ENCODE data around the gene TXNRD2.

The TXNRD2 gene

DNA sequence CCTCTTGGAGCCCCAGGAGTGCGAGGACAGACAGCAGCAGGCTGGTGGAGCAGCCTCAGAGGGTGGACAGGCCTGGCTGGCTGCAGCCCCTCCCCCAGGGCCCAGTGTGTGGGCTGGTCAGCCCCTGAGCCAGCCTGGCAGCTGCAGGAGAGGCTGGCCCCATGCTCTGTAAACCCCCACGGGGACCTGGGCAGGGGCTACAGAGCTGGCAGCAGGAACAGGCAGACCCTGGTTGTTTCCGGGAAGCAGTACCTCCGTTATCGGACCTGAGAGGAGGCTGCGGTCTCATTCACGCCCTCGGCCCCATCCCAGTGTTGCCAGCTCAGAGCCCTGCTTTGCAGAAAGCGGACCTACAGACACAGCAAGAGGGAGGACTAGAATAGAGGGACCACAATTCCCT is 38.6 kb downstream of the TXNRD2 start:
- DNase-seq, result no peak

DNA sequence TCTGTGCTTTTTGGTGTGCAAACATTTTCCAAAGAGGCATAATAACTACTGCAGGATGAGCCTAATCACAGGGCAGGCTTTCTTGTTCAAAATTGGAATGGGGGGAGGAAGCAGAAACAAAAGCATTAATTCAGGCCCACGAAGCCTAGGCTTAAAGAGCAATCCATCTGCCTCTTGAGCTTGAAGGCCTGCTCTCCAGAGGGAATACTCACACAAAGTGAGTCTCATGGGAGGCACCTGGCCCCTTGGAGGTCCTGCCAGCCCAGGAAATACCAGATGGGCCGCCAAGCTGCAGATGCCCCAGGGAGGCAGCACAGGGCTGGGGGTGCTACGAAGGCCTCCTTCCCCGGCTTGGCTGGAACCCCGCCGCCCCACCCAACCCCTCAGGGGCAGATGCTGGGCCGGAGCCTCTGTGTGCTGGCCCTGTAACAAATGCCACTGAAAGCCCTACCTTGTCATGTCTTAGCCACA is 39.3 kb downstream of the TXNRD2 start:
- no peak for DNase-seq

DNA sequence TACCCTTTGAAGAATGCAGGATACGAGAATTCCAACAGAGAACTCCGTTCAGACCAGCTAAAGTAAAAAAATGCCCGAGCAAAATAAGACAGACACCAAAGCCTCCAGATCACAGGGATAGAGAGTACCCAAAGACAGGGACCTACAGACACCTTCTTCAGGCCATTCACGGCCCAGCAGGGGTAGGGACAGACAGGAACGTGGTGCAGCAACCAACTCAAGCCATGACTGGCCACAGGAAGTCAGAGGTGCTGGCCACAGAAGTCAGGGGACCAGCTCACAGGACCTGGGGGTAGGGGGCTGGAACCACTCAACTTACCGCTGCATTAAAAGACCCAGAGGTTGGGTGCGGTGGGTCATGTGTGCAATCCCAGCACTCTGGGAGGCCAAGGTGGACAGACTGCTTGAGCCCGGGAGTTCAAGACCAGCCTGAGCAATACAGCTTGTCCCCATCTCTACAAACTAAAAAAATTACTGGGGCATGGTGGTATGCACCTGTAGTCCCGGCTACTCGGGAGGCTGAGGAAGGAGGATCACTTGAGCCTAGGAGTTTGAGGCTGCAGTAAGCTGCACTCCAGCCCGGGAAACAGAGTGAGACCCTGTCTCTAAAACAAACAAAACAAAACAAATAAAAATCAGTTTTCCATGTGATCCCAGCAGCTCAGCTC is 39.9 kb downstream of the TXNRD2 start:
- DNase-seq, result no peak

DNA sequence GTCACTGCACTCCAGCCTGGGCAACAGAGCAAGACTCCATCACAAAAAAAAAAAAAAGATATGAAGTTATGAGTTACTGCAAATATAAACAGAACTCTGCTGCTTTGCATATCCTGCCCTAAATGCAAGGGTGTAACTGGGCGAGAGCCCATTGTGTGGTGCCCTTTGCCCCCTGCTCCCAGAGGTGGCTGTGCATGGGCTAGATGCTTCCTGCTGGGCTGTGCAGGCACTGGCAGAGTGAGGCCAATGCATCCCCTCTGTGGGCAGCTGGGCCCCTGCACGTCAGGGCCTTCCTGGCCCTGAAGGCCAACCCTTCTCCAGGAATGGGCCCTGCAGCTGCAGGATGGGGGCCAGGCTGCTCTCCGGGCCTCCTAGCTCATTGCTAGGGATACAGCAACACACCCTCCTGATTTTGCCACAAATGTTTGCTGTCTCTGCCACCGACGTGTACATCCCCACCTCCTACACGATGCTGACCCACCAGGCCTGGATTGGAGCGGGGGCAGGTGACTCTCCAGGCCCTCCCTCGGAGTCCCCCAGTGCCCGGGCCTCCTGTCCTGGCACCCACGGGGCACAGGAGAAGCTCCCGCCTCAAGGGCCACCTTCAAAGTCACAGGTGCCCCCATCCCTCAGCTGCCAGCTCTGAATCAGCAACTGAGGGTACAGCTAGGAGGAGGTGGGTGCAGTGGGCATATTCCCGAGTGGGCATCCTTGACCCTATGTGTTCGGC is 40.7 kb downstream of the TXNRD2 start:
- no peak for DNase-seq

DNA sequence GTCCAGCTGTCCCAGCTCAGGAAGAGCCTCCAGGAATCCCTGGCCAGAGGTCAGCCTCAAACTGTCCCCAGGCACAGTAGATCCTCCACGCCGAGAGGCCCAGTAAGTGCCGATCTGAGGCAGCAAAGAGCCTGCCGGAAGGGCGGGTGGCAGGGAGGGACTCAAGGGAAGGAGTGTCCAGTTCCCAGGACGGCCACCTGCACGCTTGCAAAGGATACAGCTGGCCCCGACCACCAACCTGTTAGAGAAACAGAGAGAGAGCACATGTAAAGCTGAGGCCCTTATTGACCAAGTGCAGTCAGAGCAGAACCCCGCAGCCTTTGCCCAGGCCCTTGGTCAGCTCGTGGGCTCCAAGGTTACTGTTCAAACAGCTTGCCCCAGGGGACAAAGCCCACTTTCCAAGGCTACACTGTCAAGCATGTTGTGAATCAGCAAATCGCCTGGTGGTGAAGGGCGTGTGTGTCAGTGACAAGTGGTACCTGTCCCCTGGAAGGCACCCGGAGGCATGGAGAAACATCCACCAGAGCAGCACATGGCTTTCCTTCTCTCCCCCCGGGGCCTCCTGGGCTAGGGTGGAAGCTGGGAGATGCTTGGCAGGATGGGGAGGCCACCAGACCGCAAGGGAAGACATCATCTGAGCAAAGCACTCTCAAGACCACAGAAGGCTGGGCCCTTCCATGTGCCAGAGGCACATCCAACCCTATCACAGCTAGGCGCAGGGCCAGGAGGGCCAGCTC is 42.6 kb downstream of the TXNRD2 start:
- DNase-seq, result no peak

DNA sequence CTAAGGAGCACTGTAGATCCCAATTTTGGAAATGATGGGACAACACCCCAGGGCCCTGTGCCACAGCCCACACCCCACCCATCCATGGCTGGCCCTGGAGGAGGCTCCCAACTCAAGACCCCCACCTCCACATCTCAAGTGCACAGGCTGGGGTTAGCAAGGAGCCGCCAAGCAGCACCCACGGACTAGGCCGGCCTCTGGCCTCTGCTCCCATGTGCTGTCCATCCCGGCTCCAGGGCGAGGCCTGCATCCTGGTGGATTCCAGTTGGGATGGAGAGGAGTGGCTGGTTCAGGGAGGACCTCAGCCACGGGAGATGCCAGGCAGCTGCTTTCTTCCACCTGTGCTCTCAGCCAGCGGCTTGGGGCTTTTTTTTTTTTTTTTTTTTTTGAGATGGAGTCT is 43.5 kb downstream of the TXNRD2 start:
- no peak for DNase-seq

DNA sequence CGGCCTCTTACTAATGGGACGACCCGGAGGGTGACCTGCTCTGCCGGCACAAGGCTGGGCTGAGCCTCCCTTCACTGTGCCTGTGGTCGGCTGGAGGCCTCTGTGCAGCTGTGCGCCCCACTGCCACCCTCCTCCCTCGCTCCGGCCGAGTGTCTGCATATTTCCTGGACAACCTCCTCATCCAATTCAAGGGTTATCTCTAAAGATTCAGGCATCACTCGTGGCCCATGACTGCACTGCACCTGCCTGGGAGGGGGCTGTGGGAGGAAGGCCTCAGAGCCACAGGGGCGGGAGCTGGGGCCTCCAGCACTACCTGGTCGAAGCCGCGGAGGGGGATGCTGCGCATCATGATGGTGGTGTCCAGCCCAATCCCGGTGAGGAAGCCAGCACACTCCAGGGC is 43.9 kb downstream of the TXNRD2 start:
- DNase-seq, result no peak

DNA sequence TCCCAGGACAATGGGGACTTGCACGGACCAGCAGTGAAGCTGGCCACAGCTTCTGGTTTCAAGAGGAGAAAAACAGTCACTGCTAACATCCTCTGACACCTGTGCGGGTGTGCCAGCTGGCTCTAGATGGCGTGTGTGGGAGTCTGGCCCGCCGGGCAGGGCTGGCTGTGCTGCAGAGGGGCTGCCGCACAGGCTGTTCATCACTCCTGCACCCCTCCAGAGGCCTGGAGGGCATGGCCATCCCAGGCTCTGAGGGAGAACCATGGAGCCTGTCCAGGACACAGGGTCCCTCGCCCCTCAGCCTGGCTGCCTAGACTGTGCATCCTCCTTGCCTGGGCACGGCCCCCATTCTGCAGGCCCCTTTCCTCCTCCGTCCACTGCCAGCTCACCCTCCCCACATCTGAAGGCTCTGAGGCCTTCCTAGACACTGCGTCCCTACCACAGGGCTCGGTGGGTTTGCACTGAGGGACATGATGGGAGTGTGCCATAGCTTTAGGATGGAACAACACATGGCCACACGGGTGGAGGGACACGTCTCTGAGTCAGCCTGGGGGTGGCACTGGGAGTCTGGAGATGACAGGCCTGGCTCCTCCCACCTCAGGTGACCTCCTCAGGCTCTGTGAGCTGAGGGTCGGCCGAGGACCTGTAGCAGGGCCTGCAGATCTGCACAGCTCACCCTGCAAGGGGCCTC is 44.8 kb downstream of the TXNRD2 start:
- peak; percentile 48 for DNase-seq

DNA sequence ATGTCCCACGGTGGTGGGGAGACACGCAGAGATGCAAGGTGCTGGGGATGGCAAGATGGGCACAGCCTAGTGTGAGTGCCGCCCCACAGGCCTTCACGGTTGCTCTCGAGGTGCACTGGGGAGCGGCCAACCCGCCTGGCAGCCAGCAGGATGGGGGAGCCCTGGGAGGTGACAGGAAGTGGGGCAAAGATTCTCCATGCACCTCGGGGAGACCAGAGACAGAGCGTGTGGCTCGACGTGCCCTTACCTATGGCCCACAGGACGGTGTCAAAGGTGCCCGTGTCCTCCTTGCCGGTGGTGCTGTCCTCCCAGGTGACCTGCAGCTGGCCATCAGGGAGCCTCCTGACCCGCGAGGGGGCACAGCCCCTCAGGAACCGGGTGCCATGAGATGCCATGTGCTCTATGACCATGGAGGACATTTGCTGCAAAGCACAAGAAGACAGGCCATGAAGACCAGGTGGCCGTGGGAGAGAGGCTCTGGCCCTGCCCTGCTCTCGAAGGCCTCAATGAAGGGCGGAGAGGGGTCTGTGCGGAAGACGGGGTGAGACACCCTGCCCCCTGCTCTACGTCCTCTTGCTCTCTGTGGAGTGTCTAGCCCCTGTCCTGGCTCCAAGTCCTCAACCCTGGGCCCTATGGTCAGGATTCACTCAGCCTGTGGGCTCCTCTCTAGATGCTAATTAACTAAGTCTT is 46.3 kb downstream of the TXNRD2 start:
- DNase-seq, result no peak

DNA sequence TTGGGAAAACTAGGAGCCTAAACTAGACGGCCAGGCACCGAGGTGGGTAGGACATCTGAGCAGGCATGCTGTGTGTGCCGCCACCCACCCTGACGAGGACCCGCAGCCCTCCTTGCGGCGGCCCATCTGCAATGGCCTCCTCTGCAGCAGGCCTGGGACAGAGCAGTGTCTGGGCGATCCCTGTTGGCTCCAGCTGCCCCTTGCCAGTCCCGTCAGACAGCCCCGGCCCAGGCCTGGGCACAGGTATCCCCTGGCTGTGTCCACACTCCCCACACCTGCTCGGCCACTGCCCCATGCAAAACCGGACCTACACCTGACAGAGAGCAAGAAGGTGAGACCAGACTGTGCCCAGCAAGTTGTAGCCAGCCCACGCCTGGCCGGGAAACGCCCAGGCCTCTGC is 48.3 kb downstream of the TXNRD2 start:
- DNase-seq, result no peak

DNA sequence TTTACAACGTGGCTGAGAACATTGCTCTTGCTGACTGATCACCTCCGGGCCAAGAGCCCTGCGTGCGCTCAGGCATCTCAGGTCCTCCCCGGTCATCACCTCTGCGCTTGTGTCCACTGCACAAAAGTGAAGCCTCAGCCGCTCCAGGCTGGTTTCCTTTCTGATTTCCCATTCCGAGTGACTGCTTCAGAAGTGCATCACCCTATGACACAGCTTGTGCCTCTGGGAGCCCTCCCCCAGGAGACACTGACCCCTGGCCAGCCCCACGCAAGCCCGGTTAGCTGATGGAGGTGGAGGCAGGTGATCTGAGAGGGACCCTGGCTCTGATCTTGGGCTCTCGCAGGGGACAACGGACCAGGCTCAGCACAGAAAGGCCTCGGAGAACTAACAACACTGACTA is 48.7 kb downstream of the TXNRD2 start:
- DNase-seq, result no peak

DNA sequence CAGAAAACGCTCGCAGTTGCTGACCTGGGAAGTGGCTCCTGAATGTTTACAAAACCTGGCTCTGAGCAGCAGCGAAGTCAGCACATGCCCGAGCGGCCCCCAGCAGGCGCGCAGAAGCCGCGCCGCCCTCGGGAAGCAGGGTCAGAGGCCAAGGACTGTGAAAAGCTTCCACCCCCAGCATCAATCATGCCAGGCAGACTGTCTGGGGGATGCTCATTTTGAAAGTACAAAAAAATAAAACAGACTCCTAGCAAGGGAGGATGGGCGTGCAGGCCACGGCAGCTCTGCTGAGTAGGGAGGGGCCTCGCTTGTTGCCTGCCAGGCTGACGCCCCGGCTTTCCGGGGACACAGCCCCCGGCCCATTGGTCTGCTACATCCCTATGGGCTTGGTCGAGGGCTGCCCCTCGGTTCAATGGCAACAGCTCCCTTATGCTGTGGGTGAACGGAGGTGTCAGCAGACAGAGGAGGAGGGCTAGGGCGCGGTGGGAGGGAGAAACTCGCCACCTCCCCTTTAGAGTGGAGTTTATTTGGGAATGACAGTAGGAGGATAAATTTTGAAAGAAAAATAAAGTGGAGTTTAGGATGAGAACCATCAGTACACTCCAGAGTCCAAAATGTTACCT is 49.2 kb downstream of the TXNRD2 start:
- DNase-seq, result peak; percentile 76

DNA sequence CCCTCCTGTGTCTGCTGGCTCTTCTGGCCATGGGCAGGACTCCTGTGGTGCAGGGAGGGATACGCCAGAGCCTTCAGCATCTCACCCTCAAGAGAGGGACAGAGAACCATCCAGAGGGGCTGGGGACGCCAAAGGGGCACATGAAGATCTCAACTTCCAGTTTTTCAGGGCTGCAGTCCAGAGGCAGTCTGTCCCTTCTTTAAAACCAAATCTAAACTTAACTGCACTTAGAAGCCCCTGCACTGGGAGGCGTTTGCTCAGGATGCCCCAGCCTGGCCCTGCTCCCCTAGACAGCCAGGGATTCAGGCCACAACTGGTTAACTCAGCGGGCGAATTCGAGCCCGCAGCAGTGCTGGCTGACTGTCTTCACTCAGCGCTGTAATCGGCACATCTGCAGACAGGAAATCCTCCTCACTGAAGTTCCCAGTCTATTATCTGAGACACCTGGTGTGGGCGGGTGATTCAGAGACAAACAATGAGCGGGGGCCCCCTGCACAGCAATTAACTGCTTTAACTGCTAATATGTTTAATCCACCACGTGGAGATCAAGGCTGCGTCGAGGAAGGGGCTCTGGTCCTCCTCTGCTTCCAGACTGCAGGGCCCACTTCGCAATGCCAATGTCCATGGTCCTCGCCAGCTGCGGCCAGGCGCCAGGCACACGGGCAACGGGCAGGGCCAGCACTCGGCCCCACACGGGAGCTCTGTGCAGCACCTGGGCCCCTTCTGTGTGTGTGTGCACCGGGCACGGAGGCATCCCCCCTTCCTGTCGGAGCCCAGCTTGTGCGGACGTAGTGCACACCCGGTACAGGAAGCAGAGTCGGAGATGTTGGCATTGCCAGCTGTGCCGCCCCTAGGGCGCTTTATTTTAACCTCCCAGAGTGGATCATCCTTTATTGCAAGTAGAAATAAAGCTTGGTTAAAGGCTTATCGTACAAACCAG is 50.0 kb downstream of the TXNRD2 start:
- peak; percentile 91 for DNase-seq

DNA sequence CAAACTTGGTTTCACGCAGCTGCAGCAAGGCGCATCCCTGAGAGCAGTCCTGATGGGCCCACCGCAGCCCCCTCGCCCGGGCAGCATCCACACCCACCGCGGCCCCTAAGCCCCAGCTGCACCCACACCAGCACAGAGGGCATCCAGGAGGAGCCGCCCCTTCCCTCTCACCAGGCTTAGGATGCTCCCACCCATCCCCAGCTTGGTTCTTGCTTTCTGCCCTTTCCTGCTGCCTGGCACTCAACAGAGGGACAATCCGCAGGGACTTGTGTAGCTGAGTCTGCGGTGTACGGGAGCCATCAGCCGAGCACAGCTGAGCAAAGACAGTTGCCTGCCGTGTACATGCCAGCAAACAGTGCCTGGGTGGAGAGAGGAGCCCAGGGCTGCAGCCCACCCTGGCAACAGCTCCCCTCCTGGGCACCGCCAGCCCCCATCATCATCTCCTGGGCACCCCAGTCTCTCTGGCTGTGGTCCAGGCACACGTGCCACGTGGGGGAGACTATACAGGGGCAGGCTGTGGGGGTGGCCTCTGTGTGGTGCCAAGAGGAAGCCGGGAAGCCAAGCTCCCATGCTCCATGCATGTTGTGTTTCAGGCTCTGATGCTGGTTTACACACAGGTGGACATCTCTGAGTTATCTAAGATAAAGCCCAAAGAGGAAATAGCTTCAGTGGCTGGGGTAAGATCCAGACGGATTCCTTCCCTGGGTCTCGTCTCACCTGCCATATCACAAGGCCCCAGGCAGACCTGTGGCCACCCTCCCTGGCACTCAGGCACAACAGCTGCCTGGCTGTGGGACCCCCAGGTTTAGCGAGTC is 50.9 kb downstream of the TXNRD2 start:
- peak; percentile 22 for DNase-seq

DNA sequence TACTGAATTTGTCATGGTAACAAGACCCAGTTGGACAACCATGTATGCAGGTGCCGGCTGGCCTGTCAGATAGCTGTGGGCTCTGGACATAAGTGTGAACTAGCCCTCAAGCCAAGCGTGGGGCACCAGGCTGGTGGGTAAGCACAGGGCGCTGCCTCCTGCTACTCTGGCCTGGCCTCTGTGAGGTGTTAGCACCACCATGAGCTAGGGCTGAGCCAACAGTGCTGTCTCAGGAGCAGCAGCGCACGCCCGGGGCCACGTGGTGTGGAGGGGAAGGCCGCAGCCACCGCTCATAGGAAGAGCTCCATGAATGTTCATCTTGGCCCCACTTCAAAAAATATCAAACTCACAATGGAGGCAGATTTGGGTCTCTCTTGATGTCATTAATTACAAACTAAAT is 51.7 kb downstream of the TXNRD2 start:
- DNase-seq, result peak; percentile 67

DNA sequence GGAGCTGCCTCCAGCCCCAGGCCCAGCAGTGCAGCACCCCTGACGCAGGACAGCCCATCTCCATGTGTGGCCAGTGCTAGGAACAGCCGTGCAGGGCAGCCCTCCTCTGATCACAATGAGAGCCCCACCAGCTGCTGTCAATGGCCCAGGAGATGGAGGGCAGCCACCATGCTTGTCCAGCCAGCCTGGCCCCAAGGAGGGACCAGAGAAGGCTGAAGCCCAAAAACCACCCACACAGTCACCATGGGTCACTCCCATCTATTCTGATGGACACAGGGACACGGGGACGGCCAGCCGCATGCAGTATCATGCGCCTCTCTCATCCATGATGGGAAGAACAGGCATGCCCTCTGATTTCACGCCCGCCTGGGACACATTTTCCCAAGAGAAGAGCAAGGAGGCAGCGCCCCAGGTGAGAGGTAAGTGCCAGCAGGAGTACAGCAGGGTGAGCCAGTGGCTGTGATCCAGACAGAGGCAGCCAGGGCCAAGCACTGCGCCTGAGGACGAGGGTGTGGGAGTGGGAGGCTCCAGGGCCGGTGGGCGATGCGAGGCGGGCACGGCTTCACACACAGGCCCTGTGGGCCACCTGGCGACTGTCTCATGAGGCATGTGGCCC is 53.4 kb downstream of the TXNRD2 start:
- no peak for DNase-seq

DNA sequence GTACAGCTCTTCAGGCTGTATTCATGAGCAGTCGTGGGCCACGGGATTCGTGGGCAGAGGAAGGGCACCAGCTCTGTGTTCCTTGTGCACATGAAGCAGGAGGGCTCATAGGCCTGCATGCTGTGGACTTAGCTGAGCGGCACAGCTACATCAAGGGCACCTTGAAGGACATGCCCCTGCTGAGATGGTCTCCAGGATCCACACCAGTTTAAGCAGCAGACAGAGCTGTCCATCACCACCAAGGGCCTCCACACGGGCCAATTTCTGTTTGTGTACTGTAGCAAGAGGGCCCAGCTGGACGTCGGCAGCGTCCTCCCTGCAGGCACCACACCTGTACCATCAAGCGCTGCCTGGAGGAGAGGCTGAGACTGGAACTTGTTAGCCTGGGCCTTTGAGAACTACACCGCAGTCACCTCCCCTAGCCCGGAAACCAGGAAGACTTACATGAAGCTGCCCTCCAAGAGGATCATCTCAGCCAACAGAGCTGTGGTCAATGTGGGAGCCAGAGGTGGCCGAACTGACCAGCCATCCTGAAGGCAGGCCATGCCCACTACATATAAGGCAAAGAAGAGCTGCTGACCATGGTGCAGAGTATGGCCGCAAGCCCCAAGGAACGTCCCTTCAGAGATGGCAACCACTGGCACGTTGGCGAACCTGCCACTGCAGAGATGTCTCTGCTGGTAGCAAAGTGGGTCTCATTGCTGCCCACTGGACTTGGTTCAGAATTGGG is 54.2 kb downstream of the TXNRD2 start:
- DNase-seq, result no peak

DNA sequence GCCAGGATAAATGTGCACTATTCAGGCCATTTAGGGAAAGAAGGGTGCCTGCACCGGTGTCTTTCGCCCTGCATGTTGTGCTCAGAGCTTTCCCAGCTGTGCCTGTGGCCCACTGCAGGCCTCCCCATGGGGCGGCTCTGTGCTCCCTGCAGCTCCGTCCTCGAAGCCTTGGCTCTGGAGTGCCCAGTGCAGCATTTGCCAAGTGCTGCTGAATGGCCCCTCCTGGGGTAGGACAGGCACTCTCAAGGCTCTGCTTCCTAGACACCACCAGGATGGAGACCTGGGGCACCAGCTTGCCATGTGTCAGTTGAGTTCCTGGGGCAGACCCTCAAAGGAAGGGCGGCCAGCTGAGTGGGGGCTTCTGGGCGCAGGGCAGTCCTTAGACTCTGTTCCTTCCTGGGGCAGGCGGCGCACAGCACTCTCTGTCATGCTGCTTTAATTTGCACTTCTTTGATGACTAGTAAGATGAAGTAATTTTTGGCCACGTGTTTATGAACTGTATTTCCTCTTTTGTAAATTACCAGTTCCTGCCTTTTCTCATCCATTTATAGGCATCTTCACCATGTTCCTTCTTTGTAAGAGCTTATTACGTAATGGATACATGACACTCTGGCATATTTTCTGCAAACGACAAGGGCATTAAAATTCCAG is 54.9 kb downstream of the TXNRD2 start:
- peak; percentile 38 for DNase-seq

All from activated CD4-positive, alpha-beta T cell treated with anti-CD3 and anti-CD28 coated beads for 48 hours (primary cell).